LHCN-M2 (cell line): ENCODE data around the gene AKT1S1. TPM values are rescaled to one million over a fixed set of nuclear protein-coding genes. Genes with fewer than 3 reads are reported as not detected.
"Not testable (repeated sequence)": the region's sequence is repeated elsewhere in the genome, so short reads cannot be mapped to it uniquely, and the experiment has no call there.

Experiments
- DNase-seq: peaks from one replicate; pipeline ENCODE4 v3.0.0-alpha.2; 2012; ENCODE audit warnings: low read depth
- polyA plus RNA-seq: library from polyadenylated mRNA; unstranded; fragments of >200 nt; gene quantifications from one replicate; pipeline ENCODE4 v1.2.1, GENCODE V29; 2012; ENCODE audit warnings: missing spikeins
- total RNA-seq: library from RNA; depleted of rRNA; stranded (reverse); fragments of >200 nt; gene quantifications from 2 replicates; pipeline ENCODE4 v1.2.3, GENCODE V29; 2014; rRNA removed

The AKT1S1 gene
- total RNA-seq, result 17.1 and 20.7 TPM in 2 replicates
- 78.2 TPM for polyA plus RNA-seq

GRCh38 chr19:49877020-49877878 is at the start of gene AKT1S1, which contains the start of gene TBC1D17:
Gene AKT1S1, minus strand, starts transcription at chr19:49877355. Its CDS starts 4,060 bp downstream, at chr19:49873295.
Gene TBC1D17, plus strand, starts transcription at chr19:49877702. Its CDS starts 22 bp downstream, at chr19:49877724.
- DNase-seq, result peak; percentile 100

DNA sequence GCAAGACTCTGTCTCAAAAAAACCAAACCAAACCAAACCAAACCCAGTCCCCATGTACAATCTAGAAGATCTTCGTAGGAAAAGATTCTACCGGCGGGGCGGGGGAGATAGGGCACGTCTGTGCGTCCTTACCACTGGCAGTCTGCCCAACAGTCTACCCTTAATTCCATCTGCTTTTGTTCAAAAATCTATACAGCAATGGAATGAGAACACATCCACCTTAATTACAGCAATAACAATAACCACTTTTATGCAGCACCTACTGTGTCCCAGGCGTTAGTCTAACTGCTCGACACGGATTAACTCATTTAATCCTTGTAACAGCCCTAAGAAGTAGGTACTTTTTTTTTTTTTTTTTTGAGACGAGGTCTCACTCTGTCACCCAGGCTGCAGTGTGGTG is 49.4 kb upstream of the AKT1S1 start:
- no peak for DNase-seq

- DNase-seq, result no peak
Measured at GRCh38 chr19:49925486-49925885, 48.3 kb upstream of the AKT1S1 start.

DNA sequence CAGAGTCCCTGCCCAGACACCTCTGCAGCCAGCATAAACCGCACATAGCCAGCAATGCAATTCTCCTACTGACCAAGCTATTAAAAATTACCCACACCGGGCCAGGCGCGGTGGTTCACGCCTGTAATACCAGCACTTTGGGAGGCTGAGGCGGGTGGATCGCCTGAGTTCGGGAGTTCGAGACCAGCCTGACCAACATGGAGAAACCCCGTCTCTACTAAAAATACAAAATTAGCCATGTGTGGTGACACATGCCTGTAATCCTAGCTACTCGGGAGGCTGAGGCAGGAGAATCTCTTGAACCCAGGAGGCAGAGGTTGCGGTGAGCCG is 47.7 kb upstream of the AKT1S1 start:
- not testable (repeated sequence) for DNase-seq

DNA sequence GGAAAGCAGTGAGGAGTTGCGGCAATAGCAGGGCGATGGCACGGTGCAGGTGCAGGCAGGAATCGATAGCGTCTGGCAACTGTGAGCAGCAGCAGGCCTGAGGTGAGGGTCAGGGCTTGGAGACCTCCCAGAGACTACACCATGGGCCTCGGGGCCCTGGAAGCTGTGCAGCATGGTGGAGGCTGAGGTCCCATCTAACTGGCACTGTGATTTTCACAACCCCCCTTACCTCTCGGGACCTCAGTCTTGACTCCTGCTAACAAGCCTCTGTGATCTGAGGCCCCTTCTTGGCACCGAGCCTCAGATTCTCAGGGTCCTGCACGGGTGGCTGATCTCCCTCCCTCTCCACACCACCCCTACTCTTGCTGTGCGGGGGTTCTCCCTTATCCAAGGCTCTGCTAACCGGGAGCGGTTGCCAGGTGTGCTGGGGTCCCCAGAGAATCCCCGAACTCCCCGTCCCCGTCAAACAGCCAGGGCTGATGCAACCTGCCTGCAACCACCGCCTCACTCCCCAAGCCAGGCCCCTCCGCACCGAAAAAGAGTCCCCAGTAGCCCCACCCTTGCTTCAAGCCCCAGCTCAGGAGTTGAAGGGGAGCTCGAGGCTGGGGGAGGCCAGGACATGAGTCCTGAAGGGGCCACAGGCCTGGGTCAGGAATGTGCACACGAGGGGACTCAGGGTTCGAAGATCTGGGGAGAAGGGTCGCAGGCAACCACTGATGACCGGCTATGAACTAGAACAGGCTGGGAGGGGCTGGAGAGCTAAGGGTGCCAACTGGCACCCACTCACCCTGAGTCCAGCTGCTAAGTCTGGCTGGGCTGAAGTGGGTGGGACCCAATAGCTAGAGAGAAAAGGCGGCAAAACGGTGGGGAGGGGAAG is 47.1 kb upstream of the AKT1S1 start:
- DNase-seq, result no peak

GRCh38 chr19:49923055-49924003 is 46.2 kb upstream of the AKT1S1 start:
- DNase-seq, result no peak

DNA sequence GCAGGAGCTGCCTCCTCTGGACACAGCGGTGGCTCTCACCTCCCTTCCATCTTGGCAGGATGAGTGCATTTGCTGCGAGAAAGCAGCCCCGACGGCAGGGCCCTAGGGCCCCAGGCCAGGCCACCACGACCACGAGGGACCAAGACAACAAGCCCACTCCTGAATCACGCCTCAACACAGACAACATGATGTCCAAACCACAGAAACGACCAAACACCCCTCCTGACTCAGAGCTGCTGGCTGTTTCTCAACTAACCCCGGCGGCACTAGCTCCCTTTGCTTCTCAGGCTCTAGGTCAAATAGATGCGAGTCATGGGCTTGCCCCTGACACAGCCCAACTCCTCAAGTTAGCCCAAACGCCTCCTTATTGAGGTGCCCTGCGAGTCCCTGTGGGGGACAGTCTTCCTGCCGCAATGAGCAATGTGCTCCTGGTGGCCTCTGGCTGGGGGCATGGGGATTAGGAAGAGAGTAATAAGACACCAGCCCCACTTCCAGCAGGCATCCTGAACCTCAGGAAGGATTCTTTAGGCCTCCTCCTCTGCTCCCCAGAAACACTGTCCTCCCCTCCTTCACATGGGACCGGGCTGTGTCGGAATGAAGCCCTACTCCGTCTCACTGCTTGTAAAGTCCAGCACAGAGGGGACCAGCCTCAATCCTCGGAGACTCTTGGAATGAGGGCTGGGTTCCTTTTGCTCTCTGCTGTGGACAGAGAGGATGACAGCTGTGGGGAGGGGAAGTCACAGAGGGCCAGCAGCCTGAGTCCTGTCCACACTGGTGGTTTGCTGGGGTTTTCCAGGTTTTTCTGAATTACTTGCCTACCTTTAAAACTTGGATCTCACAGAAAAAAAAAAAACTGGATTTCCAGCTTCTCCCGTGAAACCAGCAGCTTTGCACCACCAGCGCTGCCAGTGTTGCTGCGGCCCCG is 45.0 kb upstream of the AKT1S1 start:
- DNase-seq, result peak; percentile 78

GRCh38 chr19:49920624-49921363 is 43.6 kb upstream of the AKT1S1 start:
- DNase-seq, result no peak

DNA sequence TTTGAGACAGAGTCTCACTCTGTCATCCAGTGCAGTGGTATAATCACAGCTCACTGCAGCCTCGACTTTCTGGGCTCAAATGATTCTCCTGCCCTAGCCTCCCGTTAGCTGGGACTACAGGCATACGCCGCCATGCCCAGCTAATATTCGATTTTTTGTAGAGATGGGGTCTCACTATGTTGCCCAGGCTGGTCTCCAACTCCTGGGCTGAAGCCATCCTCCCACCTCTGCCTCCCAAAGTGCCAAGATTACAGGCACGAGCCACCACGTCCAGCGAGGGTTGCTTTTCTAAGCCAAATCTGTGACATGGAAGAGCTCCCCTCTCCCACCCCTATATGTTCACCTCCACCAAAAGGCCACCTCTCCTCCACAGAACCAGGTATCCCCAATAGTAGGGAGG is 40.9 kb upstream of the AKT1S1 start:
- no peak for DNase-seq

GRCh38 chr19:49916839-49917733 is 39.9 kb upstream of the AKT1S1 start:
- DNase-seq, result no peak

GRCh38 chr19:49915271-49915670 is 38.1 kb upstream of the AKT1S1 start:
- DNase-seq, result no peak

DNA sequence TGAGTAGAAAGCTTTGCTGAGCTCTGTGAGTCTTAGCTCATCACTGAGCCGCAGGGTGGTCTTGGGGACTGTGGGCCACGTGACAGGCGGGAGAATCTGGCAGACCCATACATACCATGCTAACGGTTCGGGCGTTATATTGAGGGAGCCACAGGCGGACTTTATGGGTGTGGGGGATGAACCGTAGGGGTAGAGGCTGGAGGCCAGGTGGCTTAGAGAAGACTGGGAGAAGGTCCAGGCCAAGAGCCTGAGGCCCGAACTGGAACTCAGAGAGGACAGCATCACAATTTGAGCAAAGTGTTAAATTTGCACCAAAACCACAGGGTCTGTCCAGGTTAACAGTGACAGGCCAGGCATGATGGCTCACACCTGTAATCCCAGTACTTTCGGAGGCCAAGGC is 36.6 kb upstream of the AKT1S1 start:
- DNase-seq, result no peak

DNA sequence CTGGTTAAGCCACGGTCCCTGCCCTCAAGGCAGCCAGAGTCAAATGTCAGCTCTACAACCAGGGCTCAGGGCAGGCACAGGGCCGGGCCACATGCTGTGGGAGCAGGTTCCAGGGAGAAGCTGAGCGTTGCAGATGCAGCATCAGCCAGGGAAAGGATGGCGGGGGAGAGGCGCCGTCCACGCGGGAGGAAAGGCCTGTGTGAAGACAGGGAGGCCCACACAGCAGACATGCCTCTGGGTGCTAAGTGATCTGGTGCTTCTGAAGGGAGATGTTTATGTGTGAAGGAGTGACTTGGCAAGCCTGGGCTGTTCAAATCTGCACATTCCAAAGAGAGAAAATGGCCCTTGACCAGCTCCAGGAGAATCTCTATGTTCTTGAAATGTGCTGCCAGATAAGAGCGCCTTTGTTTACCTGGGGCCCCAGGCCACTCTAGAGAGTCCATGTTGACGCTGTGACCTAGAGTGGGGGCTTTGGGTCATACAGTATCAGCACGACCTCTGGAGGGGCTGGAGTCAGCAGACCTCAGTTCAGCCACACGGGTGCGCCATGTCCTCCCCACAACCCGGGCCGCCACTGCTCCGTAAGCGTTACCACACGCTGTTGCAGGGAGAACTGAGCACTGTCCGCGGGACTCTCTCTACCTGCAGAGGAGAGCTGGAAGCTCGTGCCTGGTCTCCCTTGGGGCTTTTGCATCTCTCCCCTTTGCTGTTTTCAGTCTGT is 36.0 kb upstream of the AKT1S1 start:
- DNase-seq, result no peak

GRCh38 chr19:49911381-49912145 is 34.4 kb upstream of the AKT1S1 start:
- no peak for DNase-seq

DNA sequence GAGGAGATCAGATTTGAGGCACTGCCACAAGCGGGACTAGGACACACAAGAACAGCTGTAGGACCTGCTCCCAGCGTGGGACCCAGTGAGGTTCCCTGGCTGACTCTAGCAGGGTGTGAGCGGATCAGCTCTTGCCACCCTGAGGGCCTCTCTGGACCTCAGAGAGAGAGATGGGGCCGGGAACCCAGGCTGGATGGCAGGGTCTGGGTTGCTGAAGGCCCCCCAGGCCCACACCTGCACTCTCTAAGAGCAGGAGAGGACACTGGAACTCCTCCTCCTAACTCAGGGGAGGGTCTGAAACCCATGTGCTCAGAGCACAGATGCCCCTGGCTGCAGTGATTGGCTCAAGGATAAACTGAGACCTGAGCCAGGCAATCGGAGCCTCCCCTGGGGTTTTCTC is 33.0 kb upstream of the AKT1S1 start:
- no peak for DNase-seq

DNA sequence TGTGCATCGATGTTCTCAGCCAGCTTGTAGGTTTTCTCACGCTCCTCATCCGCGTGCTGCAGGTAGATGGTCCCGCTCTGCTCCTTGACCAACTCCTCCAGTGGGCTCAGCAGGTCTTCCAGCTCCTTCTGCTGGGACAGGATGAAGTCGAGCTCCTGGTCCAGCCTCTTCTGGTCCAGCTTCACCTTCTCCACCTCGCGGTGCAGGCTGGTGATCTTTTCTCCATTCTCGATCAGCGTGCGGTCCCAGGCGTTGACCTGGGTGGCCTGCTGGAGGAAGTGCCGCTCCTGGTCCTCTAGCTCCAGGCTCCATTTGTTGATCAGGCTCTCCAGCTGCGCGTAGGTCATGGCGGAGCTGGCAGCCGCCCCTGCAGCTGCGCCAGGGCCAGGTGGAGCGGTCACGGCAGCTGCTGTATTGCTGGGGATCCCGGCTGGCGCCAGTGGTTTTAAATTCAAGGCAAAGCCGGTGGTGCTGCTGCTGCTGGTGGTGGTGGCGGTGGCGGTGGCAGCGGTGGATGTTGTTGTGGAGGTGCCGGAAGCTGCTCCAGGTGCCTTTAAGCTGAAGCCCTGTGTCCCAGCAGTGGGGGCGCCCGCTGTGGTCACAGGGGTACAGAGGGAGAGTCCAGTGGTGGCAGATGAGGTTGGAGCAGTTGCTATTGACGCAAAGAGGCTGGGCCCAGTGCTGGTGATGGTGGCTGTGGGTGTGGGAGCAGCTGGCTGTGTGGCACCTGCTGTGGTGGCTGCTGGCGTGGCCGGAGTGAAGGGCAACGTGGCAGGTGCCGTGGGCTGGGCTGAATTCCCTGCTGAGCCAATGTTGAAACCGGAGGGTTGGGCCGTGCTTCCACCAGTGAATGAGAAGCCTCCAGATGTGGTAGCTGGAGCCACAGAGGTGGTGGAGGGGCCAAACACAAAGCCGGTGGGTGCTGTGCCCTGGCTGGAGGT is 31.6 kb upstream of the AKT1S1 start:
- DNase-seq, result no peak
